OCI-LY3 (cell line): Measurements from ENCODE around the gene FAM240A.

ENCODE experiments used
- H2AFZ ChIP-seq: fragments of 200-600, 300-600 bp; shearing (Covaris generic); 2 replicates; pipeline ENCODE4 v1.6.0; 2014; ENCODE audit warnings: antibody characterized with exemption, low read depth, low read length
- H3K27ac ChIP-seq: fragments of 200-600, 300-600 bp; sonication (generic); 2 replicates; pipeline ENCODE4 v1.5.1; 2014; ENCODE audit warnings: mild to moderate bottlenecking, low read length, moderate library complexity, mixed read lengths
- H3K27me3 ChIP-seq: fragments of 200-600, 300-600 bp; sonication (generic); 2 replicates; pipeline ENCODE4 v1.6.1; 2014; ENCODE audit warnings: low read depth, low read length, mixed read lengths
- H3K36me3 ChIP-seq: fragments of 200-600, 300-600 bp; sonication (generic); replicated peaks from 2 replicates; pipeline ENCODE3; 2014; ENCODE audit warnings: low read depth, low read length, mixed read lengths
- H3K4me1 ChIP-seq: fragments of 300-600, 200-600 bp; sonication (generic); 2 replicates; pipeline ENCODE4 v1.6.1; 2014; ENCODE audit warnings: low read length, mixed read lengths
- H3K4me2 ChIP-seq: fragments of 200-600, 300-600 bp; sonication (generic); 2 replicates; pipeline ENCODE4 v1.6.1; 2014; ENCODE audit warnings: low read length, mixed read lengths
- H3K4me3 ChIP-seq: fragments of 300-600, 200-600 bp; sonication (generic); 2 replicates; pipeline ENCODE4 v1.5.1; 2014; ENCODE audit warnings: antibody characterized with exemption, mild to moderate bottlenecking, low read length, moderate library complexity
- H3K79me2 ChIP-seq: fragments of 300-600, 200-600 bp; shearing (Covaris generic); 2 replicates; pipeline ENCODE4 v1.6.1; 2014; ENCODE audit warnings: mild to moderate bottlenecking, low read length, mixed read lengths
- H3K9ac ChIP-seq: fragments of 300-600, 200-600 bp; shearing (Covaris generic); 2 replicates; pipeline ENCODE4 v1.6.0; 2014; ENCODE audit warnings: mild to moderate bottlenecking, low read length, moderate library complexity
- H3K9me3 ChIP-seq: fragments of 200-600, 300-600 bp; shearing (Covaris generic); 2 replicates; pipeline ENCODE4 v1.6.1; 2014; ENCODE audit warnings: low read length, mixed read lengths; ENCODE audit not compliant: insufficient read depth
- H4K20me1 ChIP-seq: fragments of 200-600, 300-600 bp; sonication (generic); 2 replicates; pipeline ENCODE4 v1.6.1; 2016; ENCODE audit warnings: low read length, mixed read lengths; ENCODE audit not compliant: insufficient read depth
- CTCF ChIP-seq: fragments of 200-600, 300-600 bp; sonication (generic); IDR thresholded peaks from 2 replicates; pipeline ENCODE4 v1.5.1; 2014; ENCODE audit warnings: antibody characterized with exemption, low read length, low read depth
- EZH2phosphoT487 ChIP-seq: fragments of 200-600 bp; shearing (Covaris generic); IDR thresholded peaks from 2 replicates; pipeline ENCODE4 v1.6.1; 2018; ENCODE audit warnings: antibody characterized with exemption, mixed run types, low read depth

Gene FAM240A

GRCh38 chr3:46669191-46669999, 57.1 kb downstream of the FAM240A start:
- H4K20me1 ChIP-seq: no peaks in the 10 kb centered on the region
- H3K79me2 ChIP-seq: no peaks in the 10 kb centered on the region
- H3K4me3 ChIP-seq: no peak overlapping the region
- no peaks in the 10 kb centered on the region for H3K36me3 ChIP-seq
- H2AFZ ChIP-seq: no peak overlapping the region
- H3K27ac ChIP-seq: no peak overlapping the region
- no peak overlapping the region for H3K9ac ChIP-seq
- H3K4me1 ChIP-seq: no peaks in the 10 kb centered on the region
- H3K9me3 ChIP-seq: no peaks in the 10 kb centered on the region
- H3K27me3 ChIP-seq: no peaks in the 10 kb centered on the region
- H3K4me2 ChIP-seq: no peak overlapping the region
- TF ChIP-seq EZH2phosphoT487 (no peak), CTCF (no peak)

DNA sequence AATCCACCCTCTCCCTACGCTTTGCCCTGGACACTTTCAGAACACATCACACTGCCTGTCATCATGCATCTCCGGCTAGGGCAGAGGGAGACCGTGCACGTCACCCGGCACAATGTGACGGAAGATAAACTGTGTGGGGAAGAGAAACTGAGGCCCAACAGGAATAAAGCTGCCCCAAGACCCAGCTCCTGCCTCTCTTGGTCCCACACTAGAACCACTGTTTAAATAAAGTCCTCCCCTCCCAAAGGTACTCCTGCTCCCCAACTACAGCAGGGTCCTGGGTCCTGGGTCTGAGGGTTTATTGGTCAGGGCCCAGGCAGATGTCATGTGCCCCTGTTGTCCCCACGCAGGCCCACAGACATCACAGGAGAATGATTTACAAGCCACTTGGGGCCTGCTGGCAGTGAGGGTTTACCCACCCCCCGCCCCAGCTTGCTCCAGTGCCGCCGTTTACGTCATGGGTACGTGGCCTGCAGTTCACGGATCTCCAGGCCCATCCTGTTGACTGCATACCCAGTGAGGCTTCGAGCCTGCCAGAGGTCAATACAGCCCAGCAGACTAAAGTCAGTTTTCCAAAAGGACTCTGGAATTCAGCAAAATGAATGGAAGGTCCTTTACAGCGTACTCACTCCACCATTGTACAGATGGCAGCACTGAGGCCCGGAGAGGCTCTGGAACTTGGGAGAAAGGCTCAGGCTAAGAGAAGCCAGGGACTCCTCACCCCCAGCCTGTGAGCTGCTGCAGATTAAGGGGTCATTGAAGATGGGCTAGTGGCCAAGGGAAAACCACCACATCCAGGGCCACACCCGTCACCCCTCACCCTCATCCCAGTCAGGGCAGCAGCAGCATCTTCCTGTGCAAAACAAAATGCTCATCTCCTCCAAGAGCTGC, 57.9 kb downstream of the FAM240A start:
- TF ChIP-seq CTCF: no peak
- no peak for TF ChIP-seq EZH2phosphoT487
- Histone ChIP-seq H3K4me1 (no peaks in the 10 kb centered on the region), H3K27ac (no peak overlapping the region), H3K36me3 (no peaks in the 10 kb centered on the region), H3K4me3 (no peak overlapping the region), H3K9ac (no peak overlapping the region), H3K9me3 (no peaks in the 10 kb centered on the region), H2AFZ (no peak overlapping the region), H4K20me1 (no peaks in the 10 kb centered on the region), H3K79me2 (no peaks in the 10 kb centered on the region), H3K4me2 (no peak overlapping the region), H3K27me3 (no peaks in the 10 kb centered on the region)

DNA sequence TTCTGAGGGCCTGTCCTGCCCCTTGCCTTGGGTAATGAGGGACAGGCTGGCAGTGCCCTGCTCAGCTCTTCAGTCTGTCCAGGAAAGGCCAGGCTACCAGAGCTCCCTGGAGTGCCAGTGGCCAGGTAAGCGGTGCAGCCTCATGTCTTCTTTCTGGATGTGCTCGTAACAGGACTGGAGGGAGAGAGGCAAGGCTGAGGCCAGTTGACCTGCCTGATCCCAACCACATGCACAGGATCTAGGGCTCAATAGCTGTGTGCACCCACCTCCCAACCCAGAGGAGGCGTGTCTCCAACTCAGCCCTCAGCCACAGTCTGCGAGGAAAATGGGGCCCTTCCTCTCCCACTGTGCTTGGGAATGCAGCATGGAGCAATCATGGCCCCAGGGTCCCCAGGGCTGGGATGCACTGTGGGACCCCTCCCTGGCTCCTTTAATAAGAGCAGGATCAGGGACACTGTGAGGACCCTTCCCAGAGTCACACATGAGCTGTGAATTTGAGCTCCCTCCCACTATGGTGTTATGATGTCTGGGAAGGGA, 58.6 kb downstream of the FAM240A start:
- H3K27me3 ChIP-seq: no peaks in the 10 kb centered on the region
- no peaks in the 10 kb centered on the region for H3K9me3 ChIP-seq

More for the DNA sequence above, 58.6 kb downstream of the FAM240A start:
- no peak for TF ChIP-seq CTCF
- TF ChIP-seq EZH2phosphoT487: no peak
- H3K4me1 ChIP-seq: no peaks in the 10 kb centered on the region
- no peak overlapping the region for H3K9ac ChIP-seq
- H3K27ac ChIP-seq: no peak overlapping the region
- no peaks in the 10 kb centered on the region for H3K36me3 ChIP-seq
- H3K79me2 ChIP-seq: no peaks in the 10 kb centered on the region
- H4K20me1 ChIP-seq: no peaks in the 10 kb centered on the region
- H3K4me2 ChIP-seq: no peak overlapping the region
- H2AFZ ChIP-seq: no peak overlapping the region
- H3K4me3 ChIP-seq: no peak overlapping the region
